ENCODE results near the gene PLD1.
"Not testable (repeated sequence)": the region's sequence is repeated elsewhere in the genome, so short reads cannot be mapped to it uniquely, and the experiment has no call there.

Gene PLD1

GRCh38 chr3:171809861-171810628, at the start of gene PLD1:
Gene PLD1, minus strand, starts transcription at chr3:171810483. Its CDS starts 72,432 bp downstream, at chr3:171738051.
- DNase-seq: peak in 55 of 58 donors; percentile 9 to 87 (median 66)

GRCh38 chr3:171858770-171859169, 48.5 kb upstream of the PLD1 start:
- DNase-seq: not testable (repeated sequence)

- no peak for DNase-seq
Observed at GRCh38 chr3:171854649-171855305, 44.5 kb upstream of the PLD1 start.

DNA sequence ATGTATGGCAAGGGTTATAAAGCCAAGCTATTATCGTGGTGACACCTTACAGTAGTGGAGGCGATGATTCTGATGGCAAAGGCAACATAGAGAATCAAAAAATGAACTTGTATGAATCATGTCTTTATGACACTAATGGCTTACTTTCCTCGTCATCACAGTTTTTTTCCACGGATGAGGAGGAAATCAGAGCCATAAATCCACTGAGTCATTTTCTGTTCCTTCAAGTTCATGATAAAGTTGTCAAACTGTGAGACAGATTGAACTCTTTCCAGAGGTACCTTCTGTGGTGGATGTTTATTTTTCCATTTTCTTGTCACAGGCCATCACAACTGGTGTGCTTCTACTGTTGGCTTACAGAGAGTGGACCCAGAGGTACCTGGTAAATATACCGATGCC, 41.4 kb upstream of the PLD1 start:
- no peak for DNase-seq

DNA sequence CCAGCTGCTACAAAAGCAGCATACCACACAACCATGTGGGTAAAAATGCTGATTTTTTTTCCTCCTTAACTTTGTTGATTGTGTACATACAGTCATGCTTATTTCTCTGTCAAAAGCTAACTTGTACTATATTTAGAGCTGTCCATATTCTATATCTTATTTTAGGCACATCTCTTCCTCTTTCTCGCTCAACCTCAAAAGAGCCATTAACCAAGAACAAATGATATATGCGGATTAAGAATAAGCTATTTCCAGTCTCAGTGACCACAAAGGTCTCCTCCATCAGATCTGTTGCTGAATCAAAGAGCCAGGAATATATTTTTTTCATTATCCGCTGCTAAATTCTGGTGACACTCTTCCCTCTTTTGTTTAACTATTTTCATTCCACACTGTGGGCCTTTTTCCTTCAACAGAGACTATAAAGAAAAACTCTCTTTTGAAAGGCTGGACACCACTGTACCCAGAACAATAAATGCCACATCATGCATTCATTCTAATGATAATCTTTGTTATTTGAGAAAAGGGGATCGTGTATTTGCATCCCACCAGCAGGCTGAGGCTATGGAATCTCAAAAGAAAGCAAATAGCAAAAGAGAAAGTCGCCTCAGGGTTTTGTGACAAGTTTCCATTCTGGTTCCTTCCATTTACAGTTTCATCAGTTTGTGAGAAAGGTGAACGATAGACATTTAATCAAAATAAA, 40.8 kb upstream of the PLD1 start:
- no peak for DNase-seq

GRCh38 chr3:171850320-171850959, 40.2 kb upstream of the PLD1 start:
- DNase-seq: no peak

DNA sequence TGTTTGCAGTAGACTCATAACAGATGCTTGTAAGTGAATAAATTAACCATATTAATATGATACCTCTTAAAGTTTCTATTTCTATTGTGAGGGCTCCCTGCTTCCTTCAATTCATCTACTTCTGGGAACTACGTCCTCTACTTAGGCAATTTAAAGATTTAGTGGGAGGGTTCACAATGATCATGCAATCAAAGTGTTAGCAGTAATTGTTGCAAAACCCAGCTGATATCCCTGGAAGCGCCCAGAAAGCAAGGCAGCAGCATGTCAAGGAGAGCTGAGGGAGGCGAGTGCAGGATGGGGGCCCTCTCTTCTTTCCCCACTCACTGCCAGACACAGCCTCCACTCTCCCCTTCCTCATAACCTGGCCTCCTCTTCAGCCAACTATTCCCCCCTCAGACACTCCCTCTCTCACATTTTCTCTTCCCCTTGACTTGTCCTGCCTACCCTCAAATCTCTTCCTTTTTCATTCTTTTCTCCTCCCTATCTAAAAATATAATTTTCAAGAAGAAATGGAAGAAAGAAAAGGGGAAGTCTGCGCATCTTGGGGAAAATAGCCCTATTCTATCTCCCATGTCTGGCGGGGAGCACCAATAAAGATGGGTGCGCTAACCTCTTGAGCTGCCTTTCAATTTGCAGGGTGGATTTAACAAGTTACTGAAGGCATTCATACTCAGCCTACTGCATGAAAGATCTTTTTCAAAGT, 39.5 kb upstream of the PLD1 start:
- no peak for DNase-seq

DNA sequence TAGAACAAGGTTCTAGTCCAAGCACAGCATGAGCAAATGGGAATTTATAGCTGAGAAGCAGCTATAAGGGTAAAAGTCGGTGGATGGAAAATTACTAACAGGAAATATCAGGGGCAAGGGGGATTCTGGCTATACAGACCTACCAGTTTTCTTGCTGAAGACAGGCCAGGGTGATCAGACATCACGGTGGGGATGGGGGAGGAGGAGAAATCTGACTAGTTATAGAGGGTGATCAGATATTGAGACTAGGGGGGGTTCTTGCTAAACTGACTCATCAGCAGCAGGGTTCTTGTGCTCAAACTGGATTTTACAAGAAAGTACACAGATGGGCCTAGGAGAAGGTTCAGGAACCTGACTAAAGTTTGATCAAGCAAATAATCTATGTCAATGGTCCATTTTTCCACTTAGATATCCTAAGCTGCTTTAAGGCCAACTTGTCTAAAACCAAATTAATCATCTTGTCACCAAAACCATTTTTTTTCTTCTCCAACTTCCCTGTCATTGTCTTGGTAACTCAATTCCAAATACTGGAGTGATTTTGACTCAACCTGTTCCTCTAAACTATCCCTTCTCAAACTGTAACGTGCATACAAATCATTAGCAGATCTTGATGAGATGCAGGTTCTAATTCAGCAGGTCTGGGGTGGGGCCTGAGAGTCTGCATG, 37.4 kb upstream of the PLD1 start:
- DNase-seq: no peak

- DNase-seq: no peak
Observed at GRCh38 chr3:171847133-171847532, 36.9 kb upstream of the PLD1 start.

DNA sequence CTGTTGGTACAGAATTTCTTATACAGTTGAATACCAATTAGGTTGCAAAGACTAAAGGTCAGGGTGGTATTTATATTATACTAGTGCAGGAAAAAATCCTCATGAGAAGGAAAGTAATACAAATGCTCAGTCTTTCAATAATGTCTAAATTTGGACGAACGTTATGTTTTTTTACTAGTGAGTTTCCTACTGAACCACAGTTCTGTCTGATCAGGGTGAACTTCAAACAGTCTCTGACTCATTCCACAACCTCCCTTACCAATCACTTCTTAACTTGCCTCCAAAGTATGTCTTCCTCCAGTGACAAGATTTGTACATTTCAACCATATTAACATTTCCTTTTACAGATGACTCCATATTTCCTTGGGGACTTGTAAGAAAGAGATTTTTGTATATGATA, 36.3 kb upstream of the PLD1 start:
- DNase-seq: no peak

GRCh38 chr3:171845481-171846284, 35.4 kb upstream of the PLD1 start:
- no peak for DNase-seq

- DNase-seq: no peak
Observed at GRCh38 chr3:171844873-171845272, 34.6 kb upstream of the PLD1 start.

DNA sequence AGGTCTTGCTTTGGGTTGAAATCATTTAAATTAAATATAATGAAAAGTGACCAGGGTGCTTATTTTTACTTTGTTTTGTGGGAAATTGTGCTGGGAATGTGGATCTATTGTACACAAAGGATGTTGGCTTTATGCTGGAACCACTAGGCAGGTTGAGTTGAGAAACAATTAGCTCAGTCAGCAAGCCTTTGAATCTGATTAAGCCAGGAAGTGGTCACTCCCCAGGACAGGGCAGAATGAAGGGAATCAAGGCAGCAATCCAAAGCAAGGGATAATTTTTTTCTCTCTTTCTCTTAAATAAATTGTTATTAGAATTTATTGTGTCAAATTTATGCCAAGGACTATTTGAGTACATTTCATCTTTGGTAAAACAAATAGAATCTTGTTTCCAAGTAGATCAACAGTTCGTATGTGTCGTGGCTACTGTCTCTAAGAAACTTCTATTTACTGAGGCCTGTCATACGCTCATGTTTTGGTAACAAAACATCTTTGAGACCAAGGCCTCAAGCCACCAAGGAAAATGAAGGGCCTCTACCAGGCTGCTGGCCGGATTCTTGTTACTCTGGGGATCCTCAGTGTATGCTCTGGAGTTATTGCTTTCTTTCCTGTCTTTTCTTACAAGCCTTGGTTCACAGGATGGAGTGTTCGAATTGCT, 32.7 kb upstream of the PLD1 start, which contains the start of gene TMEM212:
Gene TMEM212, plus strand, starts transcription at position 486 of the 655 bp plus-strand sequence. Its CDS starts 35 bp downstream, at position 521.
- DNase-seq: no peak

DNA sequence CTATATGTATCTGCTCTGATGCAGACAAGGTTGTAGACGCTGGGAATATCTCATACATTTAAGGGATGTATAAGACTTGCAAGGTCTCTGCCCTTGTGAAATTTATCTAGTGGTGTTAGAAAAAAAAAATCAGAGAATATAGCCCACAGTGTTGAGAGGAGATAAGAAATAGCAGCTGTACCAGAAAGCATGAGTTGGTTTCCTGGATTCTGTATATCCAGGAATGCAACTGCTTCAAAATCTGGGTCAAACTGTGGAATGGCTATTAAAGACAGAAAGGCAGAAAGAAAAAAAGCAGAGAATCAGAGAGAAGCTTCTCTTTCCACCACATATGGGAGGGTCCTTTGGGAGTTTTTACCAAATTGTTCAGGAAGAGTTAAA, 31.3 kb upstream of the PLD1 start:
- no peak for DNase-seq

DNA sequence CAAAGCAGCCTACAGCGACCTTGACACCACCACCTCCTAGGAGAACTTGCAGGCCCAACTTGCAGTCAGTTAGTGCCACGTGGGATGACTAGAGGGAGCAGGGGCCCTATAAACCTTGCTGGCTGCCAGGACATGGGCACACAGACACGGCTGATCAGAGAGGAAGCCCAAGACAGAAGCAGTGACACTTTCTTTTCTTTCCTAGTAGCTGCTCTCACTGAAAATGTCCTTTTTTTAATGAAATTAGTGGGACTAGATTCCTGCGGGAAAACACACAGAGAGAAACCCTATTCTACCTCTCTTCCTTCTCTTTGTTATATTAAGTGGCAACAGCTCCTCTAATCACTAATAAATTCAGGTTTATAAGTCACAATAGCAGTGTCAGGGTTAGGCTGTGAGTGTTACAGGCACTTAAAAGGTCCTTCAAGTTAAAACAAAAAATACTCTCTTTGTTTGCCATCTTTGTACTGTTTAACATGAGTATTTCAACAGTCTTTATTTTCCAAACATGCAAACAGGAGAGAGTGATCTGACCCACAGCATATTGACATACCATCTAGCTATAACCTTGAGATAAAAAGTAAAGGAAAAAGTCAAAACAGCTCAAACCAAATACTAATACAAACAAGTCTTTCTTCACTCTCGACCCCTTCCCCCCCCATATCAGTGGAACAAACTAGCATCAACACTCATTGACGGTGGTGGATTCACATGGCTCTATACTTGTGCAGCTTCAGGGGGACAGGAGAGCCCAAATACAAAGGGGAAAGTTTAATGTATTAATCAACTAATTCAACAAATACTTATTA, 30.7 kb upstream of the PLD1 start:
- DNase-seq: no peak

DNA sequence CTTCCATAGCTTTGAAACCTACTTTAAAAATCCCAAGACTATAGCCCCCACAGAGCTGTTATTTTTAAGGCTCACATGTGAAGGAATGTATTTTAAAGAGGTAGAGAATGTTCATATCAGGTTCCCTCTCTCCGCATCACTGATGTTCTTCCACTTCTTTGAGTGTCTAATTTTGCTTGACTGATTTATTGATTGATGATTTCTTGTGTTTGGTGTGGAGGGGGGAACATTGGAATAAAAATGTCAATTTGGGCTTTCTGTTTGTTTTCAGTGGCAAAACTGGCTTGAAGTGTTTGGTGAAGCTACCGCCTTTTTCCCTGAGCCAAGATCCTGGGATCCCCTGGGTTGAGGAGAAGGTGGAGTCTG, 30.1 kb upstream of the PLD1 start:
- no peak for DNase-seq

- DNase-seq: no peak
Observed at GRCh38 chr3:171839270-171839669, 29.0 kb upstream of the PLD1 start.

GRCh38 chr3:171838218-171838720, 28.0 kb upstream of the PLD1 start:
- peak in 28 of 58 donors; percentile 4 to 70 (median 23) for DNase-seq

All from anterior cingulate cortex (tissue), 58 donors.